ENCODE results near the gene SLC31A2. TPM values are rescaled to one million over a fixed set of nuclear protein-coding genes. Genes with fewer than 3 reads are reported as not detected.

SLC31A2 gene
- total RNA-seq, 1 donor from 2014 or later = 74.8 TPM

GRCh38 chr9:113187929-113188595, 37.3 kb downstream of the SLC31A2 start:
- ATAC-seq = peak; percentile 88 to 94
- Histone ChIP-seq H3K4me3 (peak overlapping the region; percentile 40), H3K4me1 (peaks cover 6% of the 10 kb centered on the region), H3K36me3 (peaks cover 90% of the 10 kb centered on the region), H3K27ac (peak overlapping the region; percentile 70), H3K9me3 (no peaks in the 10 kb centered on the region), H3K27me3 (ENCODE audit: low read depth) (no peaks in the 10 kb centered on the region)
- intact Hi-C loops (cut with DNase I) = no loop called here
- DNase-seq = peak; percentile 70
- TF ChIP-seq, protein P1, sequence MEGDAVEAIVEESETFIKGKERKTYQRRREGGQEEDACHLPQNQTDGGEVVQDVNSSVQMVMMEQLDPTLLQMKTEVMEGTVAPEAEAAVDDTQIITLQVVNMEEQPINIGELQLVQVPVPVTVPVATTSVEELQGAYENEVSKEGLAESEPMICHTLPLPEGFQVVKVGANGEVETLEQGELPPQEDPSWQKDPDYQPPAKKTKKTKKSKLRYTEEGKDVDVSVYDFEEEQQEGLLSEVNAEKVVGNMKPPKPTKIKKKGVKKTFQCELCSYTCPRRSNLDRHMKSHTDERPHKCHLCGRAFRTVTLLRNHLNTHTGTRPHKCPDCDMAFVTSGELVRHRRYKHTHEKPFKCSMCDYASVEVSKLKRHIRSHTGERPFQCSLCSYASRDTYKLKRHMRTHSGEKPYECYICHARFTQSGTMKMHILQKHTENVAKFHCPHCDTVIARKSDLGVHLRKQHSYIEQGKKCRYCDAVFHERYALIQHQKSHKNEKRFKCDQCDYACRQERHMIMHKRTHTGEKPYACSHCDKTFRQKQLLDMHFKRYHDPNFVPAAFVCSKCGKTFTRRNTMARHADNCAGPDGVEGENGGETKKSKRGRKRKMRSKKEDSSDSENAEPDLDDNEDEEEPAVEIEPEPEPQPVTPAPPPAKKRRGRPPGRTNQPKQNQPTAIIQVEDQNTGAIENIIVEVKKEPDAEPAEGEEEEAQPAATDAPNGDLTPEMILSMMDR (IDR thresholded peaks at IDR 0.05) = no peak

- DNase-seq = no peak
- no peaks in the 10 kb centered on the region for H3K9me3 ChIP-seq
- ATAC-seq = no peak
- intact Hi-C loops (cut with DNase I) = no loop called here
- peaks cover 88% of the 10 kb centered on the region for H3K36me3 ChIP-seq
- TF ChIP-seq, protein P1 (IDR thresholded peaks at IDR 0.05) = no peak
- no peak overlapping the region for H3K4me3 ChIP-seq
- H3K4me1 ChIP-seq = peaks cover 6% of the 10 kb centered on the region
- H3K27me3 ChIP-seq (ENCODE audit: low read depth) = no peaks in the 10 kb centered on the region
- no peak overlapping the region for H3K27ac ChIP-seq
Measured at GRCh38 chr9:113192455-113192854, 41.6 kb downstream of the SLC31A2 start.

GRCh38 chr9:113199683-113200329, 49.0 kb downstream of the SLC31A2 start:
- H3K9me3 ChIP-seq = no peaks in the 10 kb centered on the region
- H3K36me3 ChIP-seq = peaks cover 91% of the 10 kb centered on the region
- no peak for DNase-seq
- H3K27ac ChIP-seq = no peak overlapping the region
- no peak overlapping the region for H3K4me3 ChIP-seq
- no peaks in the 10 kb centered on the region for H3K27me3 ChIP-seq (ENCODE audit: low read depth)
- TF ChIP-seq, protein P1 (IDR thresholded peaks at IDR 0.05) = no peak
- intact Hi-C loops (cut with DNase I) = no loop called here
- H3K4me1 ChIP-seq = no peaks in the 10 kb centered on the region
- no peak for ATAC-seq

GRCh38 chr9:113205432-113205831, 54.6 kb downstream of the SLC31A2 start:
- H3K4me1 ChIP-seq = peaks cover 14% of the 10 kb centered on the region
- TF ChIP-seq, protein P1 (IDR thresholded peaks at IDR 0.05) = no peak
- peaks cover 91% of the 10 kb centered on the region for H3K36me3 ChIP-seq
- no peak overlapping the region for H3K27ac ChIP-seq
- DNase-seq (no peak), ATAC-seq (no peak)
- no peaks in the 10 kb centered on the region for H3K9me3 ChIP-seq
- intact Hi-C loops (cut with DNase I) = no loop called here
- no peaks in the 10 kb centered on the region for H3K27me3 ChIP-seq (ENCODE audit: low read depth)
- no peak overlapping the region for H3K4me3 ChIP-seq

DNA sequence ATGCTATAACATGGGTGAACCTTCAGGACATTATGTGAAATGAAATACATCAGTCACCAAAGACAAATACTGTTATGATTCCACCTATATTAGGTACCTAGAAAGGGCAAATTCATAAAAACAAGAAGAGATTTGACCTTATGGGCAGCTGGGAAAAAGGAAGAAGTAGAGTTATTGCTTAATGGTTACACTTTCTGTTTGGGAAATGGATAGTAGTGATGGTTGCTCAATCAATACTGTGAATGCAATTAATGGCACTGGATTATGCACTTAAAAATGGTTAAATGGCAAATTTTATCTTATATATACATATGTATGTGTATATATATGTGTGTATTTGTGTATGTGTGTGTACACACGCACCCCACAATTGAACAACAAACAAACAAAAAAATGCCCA, 55.1 kb downstream of the SLC31A2 start:
- ATAC-seq (peak in 1 of 2 donors; percentile 44), DNase-seq (no peak)
- Histone ChIP-seq H3K4me3 (no peak overlapping the region), H3K36me3 (peaks cover 95% of the 10 kb centered on the region), H3K9me3 (no peaks in the 10 kb centered on the region), H3K27ac (no peak overlapping the region), H3K27me3 (ENCODE audit: low read depth) (no peaks in the 10 kb centered on the region), H3K4me1 (peaks cover 14% of the 10 kb centered on the region)
- intact Hi-C loops (cut with DNase I) = no loop called here
- TF ChIP-seq, protein P1 (IDR thresholded peaks at IDR 0.05) = no peak
